ENCODE data around the gene IKZF2. TPM values are rescaled to one million over a fixed set of nuclear protein-coding genes. Genes with fewer than 3 reads are reported as not detected.

The IKZF2 gene
- total and polyA plus RNA-seq, 9 of the 15 experiments (the other 6 are each of a cell fraction or from before 2014, with no cell fraction given), result 0.04 to 0.54 (median 0.22) TPM

- no peaks in the 10 kb centered on the region for H3K9me1 ChIP-seq (ENCODE audit: control insufficient read depth, insufficient read depth, low read length)
- in situ Hi-C loops (cut with MboI), result no loop called here
- WGBS (ENCODE audit: insufficient coverage, low coverage, missing lambda C conversion rate), result 0% methylated on average over 2 of the region's 2 CpGs
- no peaks in the 10 kb centered on the region for H3K27me3 ChIP-seq (ENCODE audit: control insufficient read depth in 2 of 2, insufficient read depth in 2 of 2, low read length in 2 of 2)
- H4K20me1 ChIP-seq (replicated peaks; ENCODE audit: control insufficient read depth, insufficient read depth, low read length), result no peaks in the 10 kb centered on the region
- CTCF ChIA-PET (ENCODE audit: low intra/inter-chr PET ratio), result no interaction called here
- POLR2A ChIA-PET, result no interaction called here
- no peaks in the 10 kb centered on the region for H3K79me2 ChIP-seq (ENCODE audit: control insufficient read depth, insufficient read depth, low read length)
- H3K4me1 ChIP-seq (replicated peaks in 1 of 2; ENCODE audit: control insufficient read depth in 2 of 2, insufficient read depth in 2 of 2, low read length in 2 of 2), result no peaks in the 10 kb centered on the region
- BruUV-seq (replicated peaks), result no TSS peak
- no peak overlapping the region for H3K4me2 ChIP-seq (ENCODE audit: insufficient read depth, low read length)
- no peaks in the 10 kb centered on the region for H3K36me3 ChIP-seq (ENCODE audit: control insufficient read depth, insufficient read depth, low read length)
- H3K9ac ChIP-seq (ENCODE audit: insufficient read depth in 1 of 2, low read depth in 2 of 2, low read length in 2 of 2), result no peak overlapping the region
- intact Hi-C loops (cut with micrococcal nuclease), result no loop called here
- ATAC-seq, result no peak
- no peaks in the 10 kb centered on the region for H3K9me3 ChIP-seq (replicated peaks; ENCODE audit: control insufficient read depth, insufficient read depth, low read depth, low read length)
- H3K4me3 ChIP-seq, result no peak overlapping the region
- no peak for DNase-seq (ENCODE audit: extremely low read depth in 1 of 4, low spot score in 3 of 4)
- no peak for TF ChIP-seq HDAC1 (IDR thresholded peaks at IDR 0.05)
- TF ChIP-seq BCOR (IDR thresholded peaks at IDR 0.05), result no peak
- TF ChIP-seq ZNF449 (CRISPR knock-in tag; IDR thresholded peaks at IDR 0.05), result no peak
- TF ChIP-seq CHD1 (IDR thresholded peaks at IDR 0.05; ENCODE audit: low read length), result no peak
- TF ChIP-seq TAF7 (tag; IDR thresholded peaks at IDR 0.05), result no peak
- no peak for TF ChIP-seq PRPF4 (IDR thresholded peaks at IDR 0.05; ENCODE audit: insufficient read depth, low read depth, low read length, poor library complexity, severe bottlenecking)
- no peak for TF ChIP-seq PREB (CRISPR knock-in tag; IDR thresholded peaks at IDR 0.05)
- no peak for TF ChIP-seq SP1 (CRISPR knock-in tag; IDR thresholded peaks at IDR 0.05)
- TF ChIP-seq SETDB1 (IDR thresholded peaks at IDR 0.05; ENCODE audit: low read length), result no peak
- TF ChIP-seq NUFIP1 (IDR thresholded peaks at IDR 0.05; ENCODE audit: partially characterized antibody), result no peak
- no peak overlapping the region for H3K27ac ChIP-seq (ENCODE audit: extremely low read depth, low read depth, low read length)
- no peak for FAIRE-seq
- H2AFZ ChIP-seq (ENCODE audit: low read depth, low read length), result no peak overlapping the region
Measured at GRCh38 chr2:213064099-213064498, 87.3 kb downstream of the IKZF2 start.
